Activated CD8-positive, alpha-beta T cell treated with anti-CD3 and anti-CD28 coated beads, Interleukin-2, amount 10 ng/mL, durations not matched to agents 7 days and 5 days (primary cell): Measurements from ENCODE around the gene RNF214. TPM values are rescaled to one million over a fixed set of nuclear protein-coding genes. Genes with fewer than 3 reads are reported as not detected.
"Not testable (repeated sequence)": the region's sequence is repeated elsewhere in the genome, so short reads cannot be mapped to it uniquely, and the experiment has no call there.

Experiments
- ATAC-seq: fragments of 150-1000 bp; cut with Tn5 transposase; one replicate; pipeline ENCODE4 v1.10.0; 2021; ENCODE audit warnings: moderate library complexity
- CTCF ChIA-PET: fragments of 350-600 bp; sonication (Branson Sonifier 250); formaldehyde crosslinking; loops from one replicate; lab custom pipeline; 2021; ENCODE audit warnings: antibody characterized with exemption; lab: Charles Lee
- POLR2A ChIA-PET: fragments of 350-600 bp; sonication (Branson Sonifier 250); formaldehyde crosslinking; loops from one replicate; lab custom pipeline; 2021; ENCODE audit warnings: antibody characterized with exemption; lab: Charles Lee
- DNase-seq: peaks from one replicate; pipeline ENCODE4 v3.0.0-alpha.2; 2020
- H3K27ac Mint-ChIP-seq: one replicate; pipeline ENCODE4 v1.8.0; 2021; ENCODE audit warnings: mild to moderate bottlenecking, mixed read lengths
- H3K27me3 Mint-ChIP-seq: one replicate; pipeline ENCODE4 v1.8.0; 2021; ENCODE audit warnings: low read depth, mixed read lengths
- H3K36me3 Mint-ChIP-seq: one replicate; pipeline ENCODE4 v1.8.0; 2021; ENCODE audit warnings: low read depth, mixed read lengths
- H3K4me1 Mint-ChIP-seq: one replicate; pipeline ENCODE4 v1.8.0; 2021; ENCODE audit warnings: low read depth, mixed read lengths
- H3K4me3 Mint-ChIP-seq: one replicate; pipeline ENCODE4 v1.8.0; 2021; ENCODE audit warnings: mild to moderate bottlenecking, mixed read lengths
- H3K9me3 Mint-ChIP-seq: one replicate; pipeline ENCODE4 v1.8.0; 2022; ENCODE audit warnings: mixed read lengths; ENCODE audit not compliant: insufficient read depth
- total RNA-seq, 2 experiments: library from RNA; stranded (reverse); gene quantifications; one replicate each; pipeline ENCODE4 v1.2.3, GENCODE V29; 2021

The RNF214 gene
- total RNA-seq, 2 experiments from 2014 or later = 19.5 to 21.2 TPM

DNA sequence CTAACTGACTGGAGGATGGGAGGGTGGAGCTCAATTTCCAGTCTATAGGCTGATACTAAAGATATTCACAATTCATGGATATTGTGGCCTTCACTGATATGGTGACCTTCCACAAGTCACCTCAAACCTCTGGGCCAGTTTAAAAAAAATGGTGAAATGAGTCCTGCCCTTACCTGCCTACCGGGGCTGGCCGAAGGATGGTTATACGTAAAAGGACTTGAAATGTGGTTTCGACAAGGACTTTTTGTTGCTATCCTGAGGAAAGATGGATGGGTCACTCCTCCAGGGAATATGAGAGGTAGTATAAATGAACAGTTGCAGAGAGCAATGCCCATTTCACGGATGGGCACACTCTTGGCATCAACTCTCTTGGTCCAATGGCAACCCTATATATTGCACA lies 25.0 kb upstream of the RNF214 start:
- POLR2A ChIA-PET, CTCF ChIA-PET, H3K27ac Mint-ChIP-seq, H3K9me3 Mint-ChIP-seq, H3K27me3 Mint-ChIP-seq, H3K4me1 Mint-ChIP-seq, H3K4me3 Mint-ChIP-seq, ATAC-seq, DNase-seq: not testable (repeated sequence)
- peaks cover 38% of the 10 kb centered on the region for H3K36me3 Mint-ChIP-seq

DNA sequence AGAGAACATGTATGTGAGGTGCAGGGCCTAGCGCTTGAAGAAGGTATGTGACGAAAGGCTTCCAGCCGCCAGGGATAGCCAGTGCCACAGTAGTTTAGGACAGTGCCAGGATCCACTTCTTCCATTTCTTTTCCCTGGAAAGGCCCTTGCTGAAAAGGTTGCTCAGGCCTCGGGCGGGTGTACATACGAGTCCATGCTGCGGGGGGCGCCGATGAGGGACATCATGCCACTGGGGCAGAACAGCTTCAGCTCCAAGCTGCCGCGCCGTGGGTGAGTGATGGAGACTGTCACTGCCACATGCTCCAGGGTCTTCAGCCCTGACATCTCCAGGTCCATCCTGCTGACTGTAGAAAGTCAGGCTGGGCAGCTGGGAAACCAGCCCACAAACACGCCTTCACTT lies 23.8 kb upstream of the RNF214 start:
- CTCF ChIA-PET, H3K9me3 Mint-ChIP-seq, H3K4me1 Mint-ChIP-seq, POLR2A ChIA-PET, H3K27ac Mint-ChIP-seq, H3K4me3 Mint-ChIP-seq, ATAC-seq, DNase-seq, H3K27me3 Mint-ChIP-seq: not testable (repeated sequence)
- H3K36me3 Mint-ChIP-seq = peaks cover 48% of the 10 kb centered on the region

DNA sequence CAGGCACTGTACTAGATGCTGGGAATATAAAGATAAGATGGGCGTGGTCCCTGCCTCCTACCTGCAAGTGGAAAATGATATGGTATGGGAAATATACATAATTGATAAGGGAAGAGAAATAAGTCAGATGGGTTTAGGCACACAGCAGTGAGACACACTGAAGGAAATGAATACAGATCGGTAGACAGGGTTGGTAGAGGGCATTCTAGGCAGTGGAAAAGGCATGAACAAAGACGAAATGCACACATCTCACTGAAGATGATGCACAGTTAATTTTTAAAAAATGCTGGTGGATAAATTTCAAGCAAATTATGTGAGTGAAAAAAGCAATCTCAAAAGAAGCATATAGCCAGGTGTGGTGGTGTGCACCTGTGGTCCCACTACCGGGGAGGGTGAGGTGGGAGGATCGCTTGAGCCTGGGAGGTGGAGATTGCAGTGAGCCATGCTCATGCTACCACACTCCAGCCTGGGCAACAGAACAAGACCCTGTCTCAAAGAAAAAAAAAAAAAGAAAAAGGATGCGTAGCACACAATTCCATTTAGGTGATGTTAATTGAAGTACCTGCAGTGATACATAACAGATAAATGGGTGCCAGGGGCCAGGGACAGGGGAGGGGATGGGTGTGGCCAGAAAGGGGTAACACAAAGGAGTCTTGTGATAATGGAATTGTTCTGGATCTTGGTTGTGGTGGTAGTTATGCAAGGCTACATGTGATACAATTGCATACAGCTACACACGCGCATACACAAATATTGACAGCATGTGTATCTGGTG lies 22.9 kb upstream of the RNF214 start:
- ATAC-seq, DNase-seq, H3K27ac Mint-ChIP-seq, POLR2A ChIA-PET, H3K4me3 Mint-ChIP-seq, H3K4me1 Mint-ChIP-seq, H3K27me3 Mint-ChIP-seq, H3K9me3 Mint-ChIP-seq: not testable (repeated sequence)
- CTCF ChIA-PET = interaction anchor here (1.5 to 2.1 kb wide), 3 partner anchors 10 to 17 kb away, joined by 4 to 9 read pairs (median 5); no protein-coding TSS in a partner anchor
- peaks cover 51% of the 10 kb centered on the region for H3K36me3 Mint-ChIP-seq

DNA sequence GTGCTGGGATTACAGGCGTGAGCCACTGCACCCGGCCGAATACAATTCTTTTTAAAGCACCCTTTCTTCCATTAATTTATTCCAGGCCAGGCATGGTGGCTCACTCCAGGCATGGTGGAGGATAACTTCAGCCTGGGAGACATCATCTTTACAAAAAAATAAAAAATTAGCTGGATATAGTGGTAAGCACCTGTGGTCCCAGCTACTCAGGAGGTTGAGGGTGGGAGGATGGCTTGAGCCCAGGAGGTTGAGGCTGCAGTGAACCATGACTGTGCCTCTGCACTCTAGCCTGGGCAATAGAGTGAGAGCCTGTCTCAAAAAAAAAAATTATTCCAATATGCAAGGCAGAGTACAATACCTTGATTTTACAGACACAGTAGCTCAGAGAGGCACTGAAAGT lies 21.9 kb upstream of the RNF214 start:
- CTCF ChIA-PET = interaction anchor here (1.5 to 2.1 kb wide), 4 partner anchors 9 to 30 kb away, joined by 4 to 9 read pairs (median 6); no protein-coding TSS in a partner anchor
- no peaks in the 10 kb centered on the region for H3K27me3 Mint-ChIP-seq
- DNase-seq (no peak), ATAC-seq (no peak)
- POLR2A ChIA-PET = no interaction called here
- H3K36me3 Mint-ChIP-seq = peaks cover 45% of the 10 kb centered on the region
- H3K4me1 Mint-ChIP-seq = no peaks in the 10 kb centered on the region
- no peaks in the 10 kb centered on the region for H3K9me3 Mint-ChIP-seq
- H3K4me3 Mint-ChIP-seq = no peak overlapping the region
- no peak overlapping the region for H3K27ac Mint-ChIP-seq

DNA sequence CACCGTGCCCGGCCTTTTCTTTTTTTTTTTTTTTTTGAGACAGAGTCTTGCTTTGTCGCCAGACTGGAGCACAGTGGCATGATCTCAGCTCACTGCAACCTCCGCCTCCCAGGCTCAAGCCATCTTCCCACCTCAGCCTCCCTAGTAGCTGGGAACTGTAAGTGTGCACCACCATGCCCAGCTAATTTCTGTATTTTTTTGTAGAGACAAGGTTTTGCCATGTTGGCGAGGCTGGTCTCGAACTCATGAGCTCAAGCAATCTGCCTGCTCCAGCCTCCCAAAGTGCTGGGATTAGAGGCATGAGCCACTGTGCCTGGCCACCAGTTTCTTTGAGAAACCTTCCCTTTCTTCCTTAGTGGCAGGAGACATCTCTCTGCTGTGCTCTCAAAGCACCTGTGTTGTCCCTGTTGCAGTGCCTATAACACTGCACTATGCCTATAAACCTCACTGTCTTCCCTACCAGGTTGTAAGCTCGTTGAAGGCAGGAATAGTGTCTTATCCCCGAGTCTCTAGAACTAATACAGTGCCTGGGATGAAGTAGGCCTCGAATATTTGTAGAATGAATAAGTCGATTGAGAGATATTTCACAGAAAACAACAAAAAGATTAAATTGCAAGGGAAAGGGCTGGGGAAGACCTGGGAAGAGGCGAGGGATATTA lies 19.6 kb upstream of the RNF214 start:
- H3K4me1 Mint-ChIP-seq = no peaks in the 10 kb centered on the region
- no peaks in the 10 kb centered on the region for H3K27me3 Mint-ChIP-seq
- no peak overlapping the region for H3K4me3 Mint-ChIP-seq
- ATAC-seq = no peak
- H3K9me3 Mint-ChIP-seq = no peaks in the 10 kb centered on the region
- H3K27ac Mint-ChIP-seq = no peak overlapping the region
- CTCF ChIA-PET = interaction anchor here (1.0 kb wide), 1 partner anchor 32 kb away, joined by 3 read pairs; no protein-coding TSS in a partner anchor
- no peak for DNase-seq
- POLR2A ChIA-PET = no interaction called here
- peaks cover 56% of the 10 kb centered on the region for H3K36me3 Mint-ChIP-seq

DNA sequence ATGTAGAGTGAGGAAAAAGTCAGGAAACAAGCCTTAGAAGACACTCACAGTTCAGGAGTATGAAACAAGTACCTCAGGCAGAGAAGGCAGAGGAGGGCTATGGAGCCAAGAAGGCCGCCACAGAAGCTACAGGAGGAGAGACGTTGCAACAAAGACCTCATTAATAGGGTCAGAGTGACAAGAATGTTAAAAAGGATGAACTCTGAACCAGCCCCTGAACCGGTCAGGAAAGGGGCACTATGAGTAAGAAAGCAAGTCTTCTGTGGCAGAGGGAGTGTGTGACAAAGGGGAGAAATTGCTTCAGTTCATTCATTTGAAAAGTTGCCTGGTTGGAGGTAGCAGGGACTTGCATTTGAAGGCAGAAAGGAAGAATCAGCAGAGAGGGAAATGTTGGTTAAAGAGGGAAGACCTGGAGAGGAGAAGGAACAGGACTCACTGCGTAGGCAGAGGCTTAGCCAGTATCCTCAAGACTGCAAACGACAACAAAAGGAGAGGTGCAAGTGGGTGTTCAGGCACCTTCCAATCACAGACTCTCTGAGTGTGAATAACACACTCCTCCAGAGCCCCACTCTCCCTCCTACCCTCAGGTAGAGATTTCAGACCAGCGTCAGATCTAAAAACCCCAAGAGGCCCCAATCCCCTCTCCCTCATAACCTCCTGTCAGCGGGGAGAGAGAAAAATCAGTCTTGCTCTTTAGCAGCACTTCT lies 17.9 kb upstream of the RNF214 start:
- CTCF ChIA-PET = interaction anchor here (1.4 kb wide), 1 partner anchor 12 kb away, joined by 6 read pairs; no protein-coding TSS in a partner anchor
- Mint-ChIP-seq H3K27me3 (no peaks in the 10 kb centered on the region), H3K36me3 (peaks cover 67% of the 10 kb centered on the region), H3K4me3 (no peak overlapping the region), H3K9me3 (no peaks in the 10 kb centered on the region), H3K4me1 (no peaks in the 10 kb centered on the region), H3K27ac (no peak overlapping the region)
- no peak for ATAC-seq
- no peak for DNase-seq
- POLR2A ChIA-PET = interaction anchor here (0.6 kb wide), 1 partner anchor 1763 kb away, joined by 3 read pairs; no protein-coding TSS in a partner anchor

DNA sequence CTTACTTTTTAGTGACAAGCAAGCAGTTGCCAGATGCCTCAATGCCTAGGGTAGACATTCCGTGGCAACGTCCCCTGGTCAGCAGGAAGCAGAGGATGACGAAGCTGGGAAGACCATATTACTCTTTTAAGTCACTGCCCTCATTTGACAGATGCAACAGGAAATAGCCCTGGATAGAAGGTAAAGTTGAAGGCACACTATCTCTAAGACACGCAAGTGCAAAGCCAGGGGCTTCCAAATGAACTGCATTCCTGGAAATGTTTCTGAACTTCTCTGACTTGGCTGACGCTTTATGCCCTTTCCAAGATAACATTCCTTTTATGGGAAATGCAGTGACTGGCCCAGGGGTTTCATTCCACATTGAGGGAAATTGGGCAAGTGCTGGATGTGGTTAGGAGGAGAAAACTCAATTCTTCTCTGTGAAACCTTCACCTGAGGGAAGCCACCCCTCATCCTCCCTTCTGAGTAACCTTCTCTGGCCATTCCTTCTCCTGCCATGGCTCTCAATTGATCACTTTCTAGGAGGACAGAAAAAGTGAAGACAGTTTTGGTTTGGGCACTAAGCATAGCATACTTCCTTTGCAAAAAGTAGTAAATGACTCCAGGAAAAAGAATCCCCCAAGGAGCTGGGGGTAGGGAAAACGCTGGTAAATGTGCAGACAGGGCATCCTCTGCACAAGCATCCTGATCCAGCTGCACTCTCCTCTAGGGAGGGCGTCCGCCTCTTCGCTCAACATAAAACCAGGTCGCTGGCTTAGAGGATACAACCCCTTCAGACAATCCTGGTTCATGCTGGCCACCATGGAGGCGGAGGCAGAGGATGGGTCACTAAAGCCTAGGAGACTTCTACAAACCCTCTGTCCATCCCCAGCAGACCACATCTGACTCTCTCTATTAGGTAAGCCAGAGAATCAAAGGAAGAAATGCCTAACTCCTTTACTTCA lies 15.1 kb upstream of the RNF214 start:
- no peaks in the 10 kb centered on the region for H3K9me3 Mint-ChIP-seq
- DNase-seq (no peak), ATAC-seq (no peak)
- no peaks in the 10 kb centered on the region for H3K4me1 Mint-ChIP-seq
- CTCF ChIA-PET = interaction anchor here (0.8 to 1.6 kb wide), 3 partner anchors 9 to 73 kb away, joined by 3 to 7 read pairs (median 3); partner anchors contain the start of gene PAFAH1B2
- no peaks in the 10 kb centered on the region for H3K27me3 Mint-ChIP-seq
- POLR2A ChIA-PET = no interaction called here
- H3K27ac Mint-ChIP-seq = peak overlapping the region; percentile 52
- H3K36me3 Mint-ChIP-seq = peaks cover 67% of the 10 kb centered on the region
- no peak overlapping the region for H3K4me3 Mint-ChIP-seq

DNA sequence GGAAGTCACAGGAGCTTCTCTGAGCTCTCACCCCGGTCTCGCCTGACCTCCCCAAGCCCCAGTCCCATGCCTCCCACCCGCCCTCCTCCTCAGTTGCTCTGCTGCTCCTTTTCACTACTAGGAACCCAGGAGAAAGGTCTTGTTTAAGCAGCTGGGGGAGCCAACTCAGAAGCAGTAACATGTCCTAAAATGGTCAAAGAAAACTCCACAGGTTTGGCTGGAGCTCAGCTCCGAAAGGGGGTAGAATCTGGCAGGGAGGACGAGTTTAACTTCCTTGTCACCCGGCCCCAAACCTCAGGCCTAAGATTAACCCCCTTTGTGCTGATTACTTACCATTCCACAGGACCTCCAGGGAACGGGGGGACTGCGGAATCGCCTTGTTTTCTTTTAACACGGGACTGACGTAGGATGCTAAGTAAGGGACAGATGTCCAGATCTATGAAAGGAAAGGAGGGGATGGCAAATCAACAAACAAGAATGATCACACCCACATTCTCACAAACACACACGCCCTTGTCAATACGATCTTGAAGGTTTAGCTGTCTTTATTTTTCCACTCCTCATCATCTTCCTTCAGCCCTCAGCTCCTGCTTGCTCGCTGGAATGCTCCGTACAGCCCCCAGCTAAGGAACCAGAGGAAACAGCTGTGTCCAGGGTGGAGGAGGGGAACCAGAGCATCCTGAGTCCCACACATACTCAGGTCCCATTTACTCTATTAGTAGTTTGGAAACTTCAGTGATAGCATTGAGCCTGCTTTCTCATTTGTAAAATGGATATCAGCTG lies 14.1 kb upstream of the RNF214 start:
- ATAC-seq (no peak), DNase-seq (no peak)
- ChIA-PET POLR2A (interaction anchor here (0.7 to 0.8 kb wide), 2 partner anchors 9 to 17 kb away, joined by 3 read pairs; no protein-coding TSS in a partner anchor), CTCF (interaction anchor here (1.1 kb wide), 1 partner anchor 8 kb away, joined by 3 read pairs; no protein-coding TSS in a partner anchor)
- Mint-ChIP-seq H3K27me3 (no peaks in the 10 kb centered on the region), H3K4me1 (no peaks in the 10 kb centered on the region), H3K36me3 (peaks cover 67% of the 10 kb centered on the region), H3K27ac (no peak overlapping the region), H3K9me3 (no peaks in the 10 kb centered on the region), H3K4me3 (no peak overlapping the region)

DNA sequence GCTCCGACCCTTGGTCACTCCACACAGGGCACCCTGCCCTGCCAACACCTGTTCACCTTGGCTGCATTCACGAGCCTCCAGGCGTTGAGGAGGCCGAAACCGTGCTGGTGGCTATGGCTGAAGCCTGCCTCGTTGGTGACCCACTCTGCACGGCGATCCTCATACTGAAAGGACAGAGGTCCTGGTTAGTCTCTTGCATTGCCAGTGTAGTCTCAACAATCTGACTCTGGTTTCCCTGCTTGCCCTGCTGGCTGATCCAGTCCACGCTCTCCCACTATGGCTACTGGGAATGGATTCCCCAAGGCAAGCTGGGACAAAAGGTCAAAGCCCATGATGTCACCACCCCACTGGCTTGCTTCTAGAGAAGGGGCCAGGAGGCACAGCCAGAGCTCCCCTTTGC lies 13.5 kb upstream of the RNF214 start:
- DNase-seq (no peak), ATAC-seq (no peak)
- Mint-ChIP-seq H3K36me3 (peaks cover 67% of the 10 kb centered on the region), H3K4me1 (no peaks in the 10 kb centered on the region), H3K27me3 (no peaks in the 10 kb centered on the region), H3K9me3 (no peaks in the 10 kb centered on the region), H3K4me3 (no peak overlapping the region), H3K27ac (no peak overlapping the region)
- ChIA-PET POLR2A (interaction anchor here (0.7 to 0.8 kb wide), 2 partner anchors 8 to 18 kb away, joined by 3 read pairs; no protein-coding TSS in a partner anchor), CTCF (interaction anchor here (1.4 to 1.8 kb wide), 2 partner anchors 8 to 33 kb away, joined by 3 to 4 read pairs; no protein-coding TSS in a partner anchor)

DNA sequence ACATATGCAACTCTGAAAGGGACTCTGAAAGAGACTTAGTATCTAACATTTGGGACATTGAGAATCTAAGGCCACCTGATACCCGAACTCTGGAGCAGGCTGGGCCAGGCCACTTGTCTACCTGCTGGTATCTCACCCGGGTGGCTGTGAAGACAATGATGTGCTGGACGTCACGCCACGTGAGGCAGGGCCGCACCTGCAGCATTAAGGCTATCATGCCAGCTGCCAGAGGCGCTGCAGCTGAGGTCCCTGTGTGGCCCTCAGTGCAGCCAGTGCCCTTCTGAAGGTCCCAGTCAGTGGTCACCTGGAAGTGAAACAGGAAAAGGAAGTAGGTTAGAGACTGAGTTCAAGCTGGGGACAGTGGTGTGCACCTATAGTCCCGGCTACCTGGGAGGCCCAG lies 13.0 kb upstream of the RNF214 start:
- POLR2A ChIA-PET = interaction anchor here (0.7 to 0.8 kb wide), 2 partner anchors 8 to 18 kb away, joined by 3 read pairs; no protein-coding TSS in a partner anchor
- DNase-seq = no peak
- Mint-ChIP-seq H3K4me3 (no peak overlapping the region), H3K27ac (no peak overlapping the region), H3K4me1 (no peaks in the 10 kb centered on the region), H3K36me3 (peaks cover 67% of the 10 kb centered on the region), H3K27me3 (no peaks in the 10 kb centered on the region), H3K9me3 (no peaks in the 10 kb centered on the region)
- no peak for ATAC-seq
- CTCF ChIA-PET = interaction anchor here (1.4 to 2.3 kb wide), 4 partner anchors 9 to 38 kb away, joined by 3 to 12 read pairs (median 5); partner anchors contain the start of gene PCSK7
